ENCODE results near the gene ANKMY1. TPM values are rescaled to one million over a fixed set of nuclear protein-coding genes. Genes with fewer than 3 reads are reported as not detected.
"Not testable (repeated sequence)": the region's sequence is repeated elsewhere in the genome, so short reads cannot be mapped to it uniquely, and the experiment has no call there.

Gene ANKMY1
- total RNA-seq, 1 experiment from 2014 or later: 5.2 TPM

GRCh38 chr2:240506406-240507059 is 51.3 kb downstream of the ANKMY1 start:
- DNase-seq (ENCODE audit: low read depth, low spot score): no peak
- in situ Hi-C loops (cut with HindIII; ENCODE audit: low pct_unique_long_range_greater_than_20kb, low sequenced_read_pairs): no loop called here

GRCh38 chr2:240505910-240506309 is 51.9 kb downstream of the ANKMY1 start:
- in situ Hi-C loops (cut with HindIII; ENCODE audit: low pct_unique_long_range_greater_than_20kb, low sequenced_read_pairs): no loop called here
- DNase-seq (ENCODE audit: low read depth, low spot score): no peak

DNA sequence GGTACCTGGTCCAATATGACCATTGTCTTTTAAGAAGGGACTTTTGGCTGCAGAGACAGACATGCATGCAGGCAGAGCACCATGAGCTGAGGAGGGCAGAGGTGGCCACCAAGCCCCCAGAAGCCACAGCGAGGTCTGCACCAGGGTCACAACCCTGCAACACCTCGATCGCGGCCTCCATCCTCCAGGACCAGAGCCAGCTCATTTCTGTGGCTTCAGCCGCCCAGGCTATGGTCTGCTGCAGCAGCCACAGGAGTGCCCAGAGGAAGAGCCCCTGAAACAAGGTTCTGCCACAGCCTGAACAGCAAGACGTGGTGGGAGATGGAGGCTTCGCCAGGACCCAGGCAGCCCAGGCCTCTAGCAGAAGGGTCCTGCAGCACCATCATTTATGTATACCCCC is 53.9 kb downstream of the ANKMY1 start:
- in situ Hi-C loops (cut with HindIII; ENCODE audit: low pct_unique_long_range_greater_than_20kb, low sequenced_read_pairs): no loop called here
- no peak for DNase-seq (ENCODE audit: low read depth, low spot score)

DNA sequence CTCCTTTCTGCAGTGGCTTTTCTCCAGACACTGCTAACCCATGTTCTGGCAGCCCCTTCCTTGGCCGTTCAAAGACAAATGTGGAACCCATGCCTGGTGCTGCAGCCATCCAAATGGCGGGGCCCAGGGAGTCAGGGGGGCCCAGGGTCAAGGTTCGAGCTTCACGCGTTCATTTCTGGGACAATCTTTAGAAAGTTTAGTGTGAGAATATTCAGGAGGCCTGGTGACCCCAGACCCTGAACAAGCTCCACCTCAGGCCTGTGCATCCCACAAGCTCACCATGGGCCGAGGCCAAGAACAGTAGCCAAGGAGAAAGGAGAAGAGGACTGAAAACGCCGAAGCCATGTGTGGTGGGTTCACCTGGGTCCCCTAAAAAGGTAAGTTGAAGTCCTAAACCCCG is 54.4 kb downstream of the ANKMY1 start:
- in situ Hi-C loops (cut with HindIII; ENCODE audit: low pct_unique_long_range_greater_than_20kb, low sequenced_read_pairs): no loop called here
- DNase-seq (ENCODE audit: low read depth, low spot score): no peak

DNA sequence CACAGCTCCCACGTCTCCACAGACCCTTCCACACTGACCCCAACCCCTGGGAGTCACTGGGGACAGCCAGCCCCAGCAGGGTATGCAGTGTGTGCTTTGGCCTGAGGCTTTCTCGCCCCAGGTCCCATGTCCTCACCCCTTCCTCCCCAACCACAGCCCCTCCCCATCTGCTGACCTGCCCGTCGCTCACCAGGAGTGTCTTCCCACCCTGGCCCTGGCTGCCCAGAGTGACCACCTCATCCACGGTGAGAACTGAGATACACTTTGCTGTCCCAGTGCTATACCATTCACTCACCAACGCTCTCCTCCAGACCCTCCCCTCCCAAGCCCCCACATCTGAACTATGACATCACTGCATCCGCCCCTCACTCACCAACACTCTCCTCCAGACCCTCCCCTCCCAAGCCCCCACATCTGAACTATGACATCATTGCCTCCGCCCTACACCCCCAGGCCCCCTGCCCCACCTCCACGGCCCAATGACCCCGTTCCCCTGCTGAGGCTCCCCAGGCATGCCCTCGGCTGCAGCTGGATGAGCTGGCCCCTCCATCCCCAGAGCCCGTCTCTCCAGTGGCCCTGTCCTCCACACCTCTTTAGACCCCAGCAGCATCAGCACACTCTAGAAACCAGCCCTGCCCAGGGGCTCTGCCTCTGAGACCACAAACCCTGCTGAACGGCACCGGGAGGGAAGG is 55.2 kb downstream of the ANKMY1 start:
- in situ Hi-C loops (cut with HindIII; ENCODE audit: low pct_unique_long_range_greater_than_20kb, low sequenced_read_pairs): no loop called here
- no peak for DNase-seq (ENCODE audit: low read depth, low spot score)

DNA sequence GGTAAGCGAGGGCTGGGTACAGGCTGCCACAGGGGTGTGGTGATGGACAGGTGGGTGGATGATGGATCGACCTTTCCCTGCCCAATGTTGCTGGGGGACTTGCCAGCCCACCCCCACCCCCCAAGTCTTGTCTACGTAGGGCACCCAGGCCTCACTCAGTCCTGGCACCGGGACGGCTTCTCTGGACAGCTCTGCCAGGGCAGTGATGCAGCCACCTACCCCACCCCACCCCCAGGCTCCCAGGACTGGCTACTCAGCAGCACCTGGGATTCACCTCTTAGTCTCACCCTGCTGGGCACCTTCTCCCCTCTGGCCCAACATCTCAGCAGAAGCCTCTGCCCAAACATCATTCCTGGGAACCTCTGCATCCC is 55.7 kb downstream of the ANKMY1 start:
- no peak for DNase-seq (ENCODE audit: low read depth, low spot score)
- in situ Hi-C loops (cut with HindIII; ENCODE audit: low pct_unique_long_range_greater_than_20kb, low sequenced_read_pairs): no loop called here

DNA sequence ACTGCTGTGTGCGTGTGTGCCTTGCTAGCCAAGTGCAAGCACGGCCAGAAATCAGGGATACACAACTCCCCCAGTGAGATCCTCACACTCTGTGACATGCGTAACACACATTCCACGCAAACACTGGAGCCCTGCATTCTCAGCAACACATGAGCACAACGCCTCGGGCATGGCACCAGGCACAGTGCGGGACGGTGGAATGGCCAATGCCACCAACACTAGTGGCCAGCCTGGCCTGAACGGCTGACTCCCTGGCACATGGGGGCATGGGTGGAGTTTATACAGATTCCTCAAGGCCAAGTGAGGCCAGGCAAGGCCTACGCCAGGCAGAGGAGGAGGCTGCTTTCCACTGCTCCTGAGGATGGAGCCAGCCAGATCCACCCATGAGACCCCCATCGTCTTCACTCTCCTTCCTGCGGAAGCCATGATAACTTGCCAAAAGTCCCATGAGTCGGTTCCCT is 56.2 kb downstream of the ANKMY1 start:
- no peak for DNase-seq (ENCODE audit: low read depth, low spot score)
- in situ Hi-C loops (cut with HindIII; ENCODE audit: low pct_unique_long_range_greater_than_20kb, low sequenced_read_pairs): no loop called here

DNA sequence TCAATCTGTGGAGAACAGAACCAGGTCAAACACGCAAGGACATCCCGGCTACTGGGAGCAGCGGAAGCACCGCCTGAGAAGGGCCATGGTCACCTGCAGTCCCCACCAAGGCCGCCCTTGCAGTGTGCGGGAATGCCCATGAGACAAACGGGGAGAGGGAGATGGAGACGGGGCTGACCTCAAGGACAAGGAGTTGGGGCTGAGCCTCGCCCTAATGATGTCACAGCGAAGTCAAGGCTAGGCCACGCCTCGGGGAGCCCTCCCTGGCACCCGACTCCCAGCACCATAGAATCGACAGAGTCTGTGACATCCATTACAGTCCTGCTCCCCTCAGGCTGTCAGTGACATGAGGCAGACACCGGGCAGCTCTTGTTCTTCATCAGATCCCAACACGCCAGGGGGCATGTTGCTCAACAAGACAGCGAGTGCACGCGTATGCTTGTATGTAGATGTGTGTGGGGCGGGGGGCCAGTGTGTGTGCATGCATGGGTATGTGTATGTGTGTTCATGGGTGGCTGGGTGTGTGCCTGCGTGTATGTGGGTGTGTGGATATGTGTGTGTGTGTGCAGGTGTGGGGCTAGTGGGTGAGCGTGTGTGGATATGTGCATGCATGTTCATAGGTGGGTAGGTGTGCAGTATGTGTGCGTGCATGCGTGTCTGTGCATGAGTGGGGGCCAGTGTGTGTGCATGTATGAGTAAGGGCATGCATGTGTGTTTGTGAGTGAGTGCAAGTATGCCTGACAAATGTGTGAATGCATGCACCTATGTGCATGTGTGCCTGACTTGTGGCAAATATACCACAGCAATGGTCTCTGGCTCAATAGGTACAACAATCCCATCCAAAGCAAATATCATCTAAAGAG is 57.0 kb downstream of the ANKMY1 start:
- DNase-seq (ENCODE audit: low read depth, low spot score): no peak
- in situ Hi-C loops (cut with HindIII; ENCODE audit: low pct_unique_long_range_greater_than_20kb, low sequenced_read_pairs): no loop called here

- no peak for DNase-seq (ENCODE audit: low read depth, low spot score)
- in situ Hi-C loops (cut with HindIII; ENCODE audit: low pct_unique_long_range_greater_than_20kb, low sequenced_read_pairs): no loop called here
Observed at GRCh38 chr2:240499309-240500301, 58.2 kb downstream of the ANKMY1 start.

DNA sequence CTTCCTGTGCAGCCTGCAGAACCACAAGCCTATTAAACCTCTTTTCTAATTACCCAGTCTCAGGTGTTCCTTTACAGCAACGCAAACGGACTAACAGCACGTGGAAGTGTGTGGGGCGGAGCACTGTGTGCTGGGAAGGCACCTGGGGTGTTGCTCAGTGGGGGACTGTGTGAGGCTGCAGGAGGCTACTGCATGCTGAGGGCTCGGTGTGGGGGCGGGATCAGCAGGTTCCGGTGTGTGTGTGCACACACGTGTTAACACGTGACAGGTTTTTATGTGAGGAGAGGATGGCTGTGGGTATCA is 58.9 kb downstream of the ANKMY1 start:
- in situ Hi-C loops (cut with HindIII; ENCODE audit: low pct_unique_long_range_greater_than_20kb, low sequenced_read_pairs): no loop called here

DNA sequence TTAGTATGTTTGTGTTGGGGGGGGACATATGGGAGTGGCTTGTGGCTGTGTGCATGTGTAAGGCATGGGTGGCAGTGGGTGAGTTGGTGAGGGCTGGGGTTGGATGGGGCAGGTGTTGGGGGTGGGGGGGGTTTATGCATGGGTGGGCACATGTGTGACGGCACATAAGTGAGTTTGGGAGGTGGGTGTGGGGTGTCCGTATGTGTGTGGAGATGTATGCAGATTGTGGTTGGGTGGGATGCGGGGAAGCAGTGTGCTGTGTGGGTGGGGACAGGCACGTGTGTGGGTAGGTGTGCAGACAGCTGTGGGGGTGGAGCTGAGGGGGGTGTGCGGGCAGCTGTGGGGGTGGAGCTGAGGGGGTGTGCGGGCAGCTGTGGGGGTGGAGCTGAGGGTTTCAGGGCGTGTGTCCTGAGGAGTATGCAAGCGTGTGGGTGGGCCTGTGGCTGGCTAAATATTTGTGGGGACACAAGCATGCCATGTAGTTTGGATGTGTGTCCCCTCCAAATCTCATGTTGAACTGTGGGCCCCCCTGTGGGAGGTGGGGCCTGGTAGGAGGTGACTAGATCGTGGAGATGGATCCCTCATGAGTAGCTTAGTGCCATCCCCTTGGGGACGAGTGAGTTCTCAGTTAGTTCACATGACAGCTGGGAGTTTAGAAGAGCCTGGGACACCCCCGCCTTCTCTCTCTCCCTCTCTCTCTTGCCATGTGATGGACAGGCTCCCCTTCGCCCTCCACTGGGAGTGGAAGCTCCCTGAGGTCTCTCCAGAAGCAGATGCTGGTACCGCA is 59.4 kb downstream of the ANKMY1 start:
- no peak for DNase-seq (ENCODE audit: low read depth, low spot score)
- in situ Hi-C loops (cut with HindIII; ENCODE audit: low pct_unique_long_range_greater_than_20kb, low sequenced_read_pairs): no loop called here

More for the DNA sequence above, 58.9 kb downstream of the ANKMY1 start:
- DNase-seq (ENCODE audit: low read depth, low spot score): no peak

GRCh38 chr2:240497082-240497481 is 60.7 kb downstream of the ANKMY1 start:
- DNase-seq (ENCODE audit: low read depth, low spot score): peak; percentile 69
- in situ Hi-C loops (cut with HindIII; ENCODE audit: low pct_unique_long_range_greater_than_20kb, low sequenced_read_pairs): not testable (repeated sequence)

DNA sequence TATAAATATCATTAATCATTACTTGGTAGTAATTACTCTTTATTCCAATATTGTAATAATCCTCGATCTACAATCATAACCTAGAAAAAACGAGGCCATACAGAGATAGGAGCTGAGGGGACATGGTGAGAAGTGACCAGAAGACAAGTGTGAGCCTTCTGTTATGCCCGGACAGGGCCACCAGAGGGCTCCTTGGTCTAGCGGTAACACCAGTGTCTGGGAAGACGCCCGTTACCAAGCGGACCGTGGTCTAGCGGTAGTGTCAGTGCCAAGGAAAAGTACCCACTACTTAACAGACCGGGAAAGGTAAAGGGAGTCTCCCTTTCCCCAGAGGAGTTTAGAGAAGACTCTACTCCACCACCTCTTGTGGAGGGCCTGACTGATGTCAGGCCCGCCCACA is 62.8 kb downstream of the ANKMY1 start:
- in situ Hi-C loops (cut with HindIII; ENCODE audit: low pct_unique_long_range_greater_than_20kb, low sequenced_read_pairs): not testable (repeated sequence)
- DNase-seq (ENCODE audit: low read depth, low spot score): peak; percentile 21

GRCh38 chr2:240494194-240494793 is 63.5 kb downstream of the ANKMY1 start:
- DNase-seq (ENCODE audit: low read depth, low spot score): no peak
- in situ Hi-C loops (cut with HindIII; ENCODE audit: low pct_unique_long_range_greater_than_20kb, low sequenced_read_pairs): no loop called here

- in situ Hi-C loops (cut with HindIII; ENCODE audit: low pct_unique_long_range_greater_than_20kb, low sequenced_read_pairs): no loop called here
- DNase-seq (ENCODE audit: low read depth, low spot score): no peak
Observed at GRCh38 chr2:240491483-240491882, 66.3 kb downstream of the ANKMY1 start.

- in situ Hi-C loops (cut with HindIII; ENCODE audit: low pct_unique_long_range_greater_than_20kb, low sequenced_read_pairs): no loop called here
Observed at GRCh38 chr2:240482141-240482540, 75.6 kb downstream of the ANKMY1 start.

More at GRCh38 chr2:240482141-240482540, 75.6 kb downstream of the ANKMY1 start:
- DNase-seq (ENCODE audit: low read depth, low spot score): no peak
